Measurements from ENCODE around the gene PXMP4. TPM values are rescaled to one million over a fixed set of nuclear protein-coding genes. Genes with fewer than 3 reads are reported as not detected.
"Not testable (repeated sequence)": the region's sequence is repeated elsewhere in the genome, so short reads cannot be mapped to it uniquely, and the experiment has no call there.

PXMP4 gene
- total and polyA plus RNA-seq, 2 of the 4 experiments (the other 2 are of a cell fraction), result 3.6 to 7.1 TPM

GRCh38 chr20:33701629-33702450 is 18.3 kb downstream of the PXMP4 start:
- H3K9me1 ChIP-seq (ENCODE audit: insufficient read depth, low read length), result no peaks in the 10 kb centered on the region
- no peak overlapping the region for H3K4me2 ChIP-seq (ENCODE audit: low read depth, low read length)
- H3K27ac ChIP-seq (ENCODE audit: insufficient read depth, low read length), result no peak overlapping the region
- H4K8ac ChIP-seq (ENCODE audit: low read depth in 2 of 2, low read length in 2 of 2), result no peak overlapping the region
- no peak overlapping the region for H2BK5ac ChIP-seq (ENCODE audit: low read depth, low read length, poor library complexity, severe bottlenecking)
- H2AFZ ChIP-seq (replicated peaks; ENCODE audit: low read length, poor library complexity), result no peak overlapping the region
- TF ChIP-seq RCOR1 (IDR thresholded peaks at IDR 0.05; ENCODE audit: insufficient replicate concordance, low read length) (no peak), POLR2A (IDR thresholded peaks at IDR 0.05; ENCODE audit: low read depth, low read length) (no peak), MAZ (IDR thresholded peaks at IDR 0.05; ENCODE audit: borderline replicate concordance, low read depth, low read length) (no peak), NFE2L2 (IDR thresholded peaks at IDR 0.05; ENCODE audit: low read depth, low read length) (no peak)
- DNase-seq (no peak), ATAC-seq (ENCODE audit: low read depth) (no peak)
- no TSS peak for BruUV-seq (replicated peaks)
- in situ Hi-C loops (cut with MboI; ENCODE audit: low sequenced_read_pairs), result no loop called here
- no peaks in the 10 kb centered on the region; the same call in 1 of the 2 replicates for H4K20me1 ChIP-seq (ENCODE audit: insufficient read depth, low read length)
- H2BK15ac ChIP-seq (ENCODE audit: low read depth, low read length), result no peak overlapping the region
- H3K56ac ChIP-seq (ENCODE audit: extremely low read depth, insufficient read depth, low read length), result no peak overlapping the region
- no peak overlapping the region for H3K18ac ChIP-seq (ENCODE audit: low read depth, low read length)
- no peak overlapping the region for H4K91ac ChIP-seq (ENCODE audit: insufficient read depth, low read depth, low read length)
- H3K23ac ChIP-seq (ENCODE audit: low read depth, low read length), result no peak overlapping the region
- H2AK5ac ChIP-seq (ENCODE audit: low read depth, low read length), result no peak overlapping the region
- no peak overlapping the region for H2BK120ac ChIP-seq (ENCODE audit: low read depth, low read length)
- intact Hi-C loops (cut with micrococcal nuclease), result no loop called here
- H2BK20ac ChIP-seq (ENCODE audit: low read depth, low read length), result no peak overlapping the region
- H3K27me3 ChIP-seq (ENCODE audit: control insufficient read depth, insufficient read depth, low read length), result no peaks in the 10 kb centered on the region
- H3K9me3 ChIP-seq (ENCODE audit: control insufficient read depth, insufficient read depth, low read length), result no peaks in the 10 kb centered on the region
- H3K9ac ChIP-seq (ENCODE audit: low read depth, low read length), result no peak overlapping the region
- no peak overlapping the region for H3K14ac ChIP-seq (replicated peaks; ENCODE audit: low read depth, low read length)
- H3K4ac ChIP-seq (ENCODE audit: low read depth, low read length), result no peak overlapping the region
- WGBS, 2 experiments (ENCODE audit: extremely low coverage in 2 of 2, insufficient read length in 1 of 2), result 94% methylated on average over 6 of the region's 27 CpGs; no CpG with 5 or more reads in 1 of the 2 experiments
- dilution Hi-C loops (cut with HindIII; ENCODE audit: low sequenced_read_pairs, unreplicated experiment), result no loop called here
- no peaks in the 10 kb centered on the region for H3K36me3 ChIP-seq (ENCODE audit: control insufficient read depth, insufficient read depth, low read length)
- H3K4me3 ChIP-seq (ENCODE audit: insufficient read depth, low read depth, low read length), result no peak overlapping the region
- H3K79me1 ChIP-seq (ENCODE audit: low read depth in 1 of 2, low read length in 2 of 2), result no peaks in the 10 kb centered on the region
- ChIA-PET CTCF (interaction anchor here (0.6 to 0.7 kb wide), 2 partner anchors 23 to 1102 kb away, joined by 3 to 4 read pairs; no protein-coding TSS in a partner anchor), POLR2A (ENCODE audit: unreplicated experiment) (no interaction called here)
- no peaks in the 10 kb centered on the region for H3K4me1 ChIP-seq (ENCODE audit: control insufficient read depth, insufficient read depth, low read length)
- no peak overlapping the region for H2AK9ac ChIP-seq (replicated peaks; ENCODE audit: low read depth, low read length, poor library complexity)
- no peak overlapping the region for H4K5ac ChIP-seq (ENCODE audit: low read depth, low read length)

GRCh38 chr20:33700696-33701441 is 19.2 kb downstream of the PXMP4 start:
- H2BK120ac ChIP-seq (ENCODE audit: low read depth, low read length); H3K27ac ChIP-seq (ENCODE audit: insufficient read depth, low read length); H2BK20ac ChIP-seq (ENCODE audit: low read depth, low read length); H3K56ac ChIP-seq (ENCODE audit: extremely low read depth, insufficient read depth, low read length); H2AK9ac ChIP-seq (replicated peaks; ENCODE audit: low read depth, low read length, poor library complexity); H2AFZ ChIP-seq (replicated peaks; ENCODE audit: low read length, poor library complexity); H3K79me1 ChIP-seq (ENCODE audit: low read depth in 1 of 2, low read length in 2 of 2); DNase-seq; H3K4me2 ChIP-seq (ENCODE audit: low read depth, low read length); BruUV-seq (replicated peaks); intact Hi-C loops (cut with micrococcal nuclease); H4K8ac ChIP-seq (ENCODE audit: low read depth in 2 of 2, low read length in 2 of 2); H3K36me3 ChIP-seq (ENCODE audit: control insufficient read depth, insufficient read depth, low read length); H2BK15ac ChIP-seq (ENCODE audit: low read depth, low read length); ATAC-seq (ENCODE audit: low read depth); H4K5ac ChIP-seq (ENCODE audit: low read depth, low read length); dilution Hi-C loops (cut with HindIII; ENCODE audit: low sequenced_read_pairs, unreplicated experiment); H3K27me3 ChIP-seq (ENCODE audit: control insufficient read depth, insufficient read depth, low read length); H3K14ac ChIP-seq (replicated peaks; ENCODE audit: low read depth, low read length); CTCF ChIA-PET; H3K9ac ChIP-seq (ENCODE audit: low read depth, low read length); H4K20me1 ChIP-seq (ENCODE audit: insufficient read depth, low read length); H3K4me3 ChIP-seq (ENCODE audit: insufficient read depth, low read depth, low read length); H3K4me1 ChIP-seq (ENCODE audit: control insufficient read depth, insufficient read depth, low read length); POLR2A ChIA-PET (ENCODE audit: unreplicated experiment); H3K9me1 ChIP-seq (ENCODE audit: insufficient read depth, low read length); H2BK5ac ChIP-seq (ENCODE audit: low read depth, low read length, poor library complexity, severe bottlenecking); in situ Hi-C loops (cut with MboI; ENCODE audit: low sequenced_read_pairs); H3K18ac ChIP-seq (ENCODE audit: low read depth, low read length); H4K91ac ChIP-seq (ENCODE audit: insufficient read depth, low read depth, low read length); H2AK5ac ChIP-seq (ENCODE audit: low read depth, low read length); H3K23ac ChIP-seq (ENCODE audit: low read depth, low read length); H3K4ac ChIP-seq (ENCODE audit: low read depth, low read length); H3K9me3 ChIP-seq (ENCODE audit: control insufficient read depth, insufficient read depth, low read length): not testable (repeated sequence)
- whole genome bisulfite sequencing, 2 experiments (ENCODE audit: extremely low coverage in 2 of 2, insufficient read length in 1 of 2), result 96% methylated on average over 18 of the region's 45 CpGs; no CpG with 5 or more reads in 1 of the 2 experiments
